IPS-NIHi7 (cell line): ENCODE results near the gene LSAMP.

Source experiments
- DNase-seq: peaks from one replicate; pipeline ENCODE4 v3.0.0; 2012; ENCODE audit warnings: mixed read lengths; ENCODE audit errors: extremely low spot score

Gene LSAMP

DNA sequence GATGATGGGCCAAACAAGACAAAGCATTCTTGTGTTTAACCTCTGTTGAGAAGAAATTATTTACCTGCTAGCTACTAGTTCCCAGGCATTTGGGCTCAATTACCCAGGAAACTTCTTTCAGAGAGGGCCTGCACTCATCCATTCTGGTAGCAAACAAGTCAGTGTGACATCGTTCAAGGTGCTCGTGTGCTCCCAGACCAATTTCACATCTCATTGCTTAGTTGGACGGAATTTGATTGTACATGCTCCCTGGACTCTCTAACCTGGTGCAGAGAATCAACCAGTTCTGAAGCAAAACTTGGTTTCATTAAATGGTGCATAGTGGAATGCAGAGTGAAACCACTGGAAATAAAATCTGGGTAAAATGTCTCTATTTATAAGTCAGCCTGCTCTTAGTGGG is 392.7 kb downstream of the LSAMP start:
- no peak for DNase-seq

DNA sequence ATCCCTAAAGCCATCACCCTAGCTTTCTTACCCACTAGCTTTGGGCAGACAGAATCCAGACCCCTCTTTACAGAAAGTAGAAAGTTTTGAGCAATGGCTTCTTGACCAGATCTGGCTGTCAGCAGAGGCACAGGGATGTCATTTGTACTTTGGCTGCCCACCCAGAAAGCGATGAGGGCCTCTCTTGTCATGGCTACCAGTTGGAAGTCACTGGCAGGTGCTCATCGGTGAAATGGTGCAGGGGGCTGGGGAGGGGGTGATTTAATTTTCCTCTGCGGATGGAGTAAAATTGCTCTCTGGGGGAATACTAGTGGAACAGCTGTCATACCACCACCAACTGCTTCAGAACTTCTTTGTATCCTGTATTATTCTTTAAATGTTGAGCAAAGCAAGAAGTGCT is 393.7 kb downstream of the LSAMP start:
- no peak for DNase-seq

DNA sequence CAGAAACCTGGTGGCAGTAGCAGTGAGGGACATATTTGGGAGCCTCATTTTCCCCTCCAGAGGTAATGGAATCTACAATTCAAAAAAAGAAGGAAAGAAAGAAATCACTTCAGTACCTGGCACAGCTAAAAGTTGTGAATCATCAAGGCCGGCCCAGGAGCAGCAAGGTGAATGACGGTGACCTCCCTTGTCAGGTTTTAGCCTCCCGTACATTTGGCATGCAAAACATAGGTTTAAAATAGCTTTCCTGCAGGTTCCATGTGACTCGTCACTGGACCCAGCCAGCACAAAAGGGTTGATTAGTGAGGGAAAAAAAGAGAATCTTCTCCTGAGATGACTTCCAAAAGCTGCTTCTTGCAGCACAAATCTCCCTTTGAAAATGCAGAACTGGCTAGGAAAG is 394.2 kb downstream of the LSAMP start:
- no peak for DNase-seq

DNA sequence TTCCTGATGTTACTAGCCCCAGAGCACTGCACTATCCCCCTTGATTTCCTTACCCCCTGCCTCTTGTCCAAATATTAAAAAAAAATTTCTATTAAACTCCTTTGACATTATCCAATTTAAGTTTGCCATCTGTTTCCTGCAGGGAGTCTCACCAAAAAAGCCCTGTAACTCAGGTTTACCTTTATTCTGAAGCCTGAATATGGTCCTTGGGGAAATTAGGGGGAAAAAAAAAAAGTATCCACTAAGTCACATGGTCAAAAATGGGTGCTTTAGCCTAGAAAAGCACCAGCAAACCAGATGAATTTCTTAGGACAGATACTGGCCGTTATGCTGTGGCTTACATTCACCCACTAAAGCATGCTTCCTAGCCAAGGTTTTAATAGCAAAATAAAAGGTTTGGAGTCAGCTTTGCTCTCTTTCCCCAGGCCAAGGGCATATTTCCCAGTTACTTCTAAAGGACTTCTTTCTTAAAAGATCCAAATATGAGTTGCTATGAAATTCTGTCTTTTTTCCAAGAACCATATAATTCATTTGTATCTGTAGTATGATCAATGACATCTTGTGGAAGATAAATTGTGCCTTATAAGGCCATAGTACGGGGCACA is 394.9 kb downstream of the LSAMP start:
- DNase-seq, result no peak

DNA sequence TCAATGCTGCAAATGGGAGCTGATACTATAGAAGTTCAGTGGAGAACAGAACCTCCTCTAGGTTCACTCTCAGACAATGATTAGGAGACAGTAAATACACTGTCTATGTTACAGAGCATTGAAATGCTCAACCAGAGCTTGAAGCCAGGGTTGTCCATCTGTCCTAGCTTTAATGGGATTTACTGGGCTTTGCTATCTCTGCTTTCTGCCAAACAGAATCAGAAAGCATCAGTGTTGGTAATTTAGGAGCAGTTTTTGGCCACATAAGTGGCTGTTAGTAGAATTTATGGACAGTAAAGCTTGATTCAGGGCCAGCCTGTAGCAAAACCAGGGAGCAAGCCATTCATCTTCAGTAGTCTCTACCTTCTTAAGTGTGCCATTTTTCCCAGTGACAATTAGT is 396.3 kb downstream of the LSAMP start:
- DNase-seq, result no peak

DNA sequence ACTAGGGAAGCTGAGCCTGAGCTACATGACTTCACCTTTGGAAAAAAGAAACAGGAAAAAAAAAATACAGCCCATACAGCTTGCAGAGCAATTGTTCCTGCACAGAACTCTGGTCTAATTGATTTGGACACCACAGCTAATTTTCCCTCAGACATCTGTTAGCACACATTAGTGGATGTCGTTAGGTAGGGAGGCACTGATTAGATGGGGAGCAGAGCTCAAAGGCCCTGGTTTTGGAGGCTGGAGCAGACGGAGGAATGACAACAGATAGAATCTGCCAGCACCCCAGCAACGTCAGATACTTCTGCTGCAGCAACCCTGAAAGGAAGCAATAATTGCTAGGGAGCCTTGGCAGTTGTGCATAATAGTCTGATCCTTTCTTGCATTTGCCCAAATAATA is 398.9 kb downstream of the LSAMP start:
- no peak for DNase-seq

DNA sequence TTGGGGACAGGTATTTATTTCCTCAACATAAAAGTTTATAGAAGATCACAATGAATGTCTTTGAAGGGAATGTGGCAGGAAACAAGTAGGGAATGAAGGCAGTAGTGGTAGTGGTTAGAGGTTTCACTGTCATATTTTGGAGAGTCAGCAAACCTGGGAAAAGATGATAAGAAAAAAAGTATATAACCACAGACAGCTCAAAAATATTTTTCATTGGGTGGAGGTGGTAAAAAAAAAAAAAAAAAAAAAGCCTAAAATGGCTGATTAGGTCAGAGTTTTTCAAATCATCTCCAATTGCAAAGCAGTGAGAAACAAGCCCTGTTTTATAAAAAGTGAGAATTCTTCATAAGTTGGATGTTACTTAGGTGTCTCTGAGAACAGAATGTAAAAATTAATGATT is 400.0 kb downstream of the LSAMP start:
- no peak for DNase-seq

DNA sequence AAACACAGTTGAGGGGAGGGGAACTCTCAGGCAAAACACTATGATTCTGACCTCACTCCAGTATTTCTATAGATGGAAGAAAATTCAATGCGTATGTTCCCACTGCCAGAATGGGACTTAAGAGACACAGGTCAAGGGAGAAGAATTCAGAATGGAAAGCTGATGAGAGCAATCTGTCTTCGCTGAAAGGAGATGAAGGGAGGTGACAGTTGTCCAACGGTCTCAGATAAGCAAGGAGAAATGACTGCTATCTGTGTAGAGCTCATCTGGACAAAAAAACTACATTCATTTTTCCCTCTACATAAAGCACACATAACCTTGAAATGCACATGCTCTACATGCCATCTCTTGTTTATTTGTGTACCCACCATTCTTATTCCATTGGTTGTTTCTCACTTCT is 405.1 kb downstream of the LSAMP start:
- no peak for DNase-seq

DNA sequence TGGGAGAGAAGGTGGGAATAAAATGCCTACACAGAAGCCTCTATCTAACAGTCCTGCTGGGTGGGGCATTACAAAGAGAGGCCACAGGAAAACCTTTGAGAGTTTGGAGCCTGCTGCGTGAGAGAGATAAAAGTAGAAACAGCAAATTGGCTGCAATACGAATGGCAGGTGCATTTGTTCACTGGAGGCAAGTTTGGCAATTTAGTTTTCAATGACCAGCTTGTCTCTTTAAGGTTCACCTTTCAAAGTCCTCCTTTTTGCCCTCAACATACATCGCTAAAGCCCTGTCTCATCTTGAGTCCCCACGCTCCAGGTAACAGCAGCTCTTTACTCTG is 405.7 kb downstream of the LSAMP start:
- no peak for DNase-seq

DNA sequence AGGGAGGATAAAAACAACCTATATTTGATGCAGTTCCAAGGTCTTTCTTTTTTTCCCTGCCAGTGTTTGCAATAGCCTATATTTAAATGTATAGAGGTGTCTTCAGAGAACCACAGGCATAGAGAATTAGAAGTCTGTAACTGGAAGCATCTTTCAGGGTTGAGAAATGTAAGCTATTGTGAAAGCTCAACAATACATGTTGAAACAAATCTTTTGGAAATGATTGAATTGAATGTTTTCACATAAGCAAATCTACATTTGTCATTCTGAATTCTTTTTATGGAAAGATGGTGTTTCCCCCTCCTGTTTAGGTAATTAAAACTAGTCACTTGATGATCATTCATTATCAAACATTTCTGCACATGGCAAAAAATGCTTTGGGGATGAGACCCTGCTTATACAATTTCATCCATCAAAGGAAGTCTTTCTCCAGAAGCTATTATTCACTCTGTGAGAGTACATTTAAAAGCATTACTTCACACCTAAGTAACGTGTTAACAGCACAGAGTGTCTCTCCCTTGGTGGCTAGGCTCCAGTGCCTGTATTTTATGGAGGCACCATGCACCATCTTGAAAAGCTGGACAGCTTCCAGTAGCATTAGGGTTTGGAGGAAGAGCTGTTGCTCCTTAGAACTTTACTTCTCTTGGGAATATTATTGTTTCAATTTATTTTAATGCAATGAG is 406.2 kb downstream of the LSAMP start:
- DNase-seq, result no peak

DNA sequence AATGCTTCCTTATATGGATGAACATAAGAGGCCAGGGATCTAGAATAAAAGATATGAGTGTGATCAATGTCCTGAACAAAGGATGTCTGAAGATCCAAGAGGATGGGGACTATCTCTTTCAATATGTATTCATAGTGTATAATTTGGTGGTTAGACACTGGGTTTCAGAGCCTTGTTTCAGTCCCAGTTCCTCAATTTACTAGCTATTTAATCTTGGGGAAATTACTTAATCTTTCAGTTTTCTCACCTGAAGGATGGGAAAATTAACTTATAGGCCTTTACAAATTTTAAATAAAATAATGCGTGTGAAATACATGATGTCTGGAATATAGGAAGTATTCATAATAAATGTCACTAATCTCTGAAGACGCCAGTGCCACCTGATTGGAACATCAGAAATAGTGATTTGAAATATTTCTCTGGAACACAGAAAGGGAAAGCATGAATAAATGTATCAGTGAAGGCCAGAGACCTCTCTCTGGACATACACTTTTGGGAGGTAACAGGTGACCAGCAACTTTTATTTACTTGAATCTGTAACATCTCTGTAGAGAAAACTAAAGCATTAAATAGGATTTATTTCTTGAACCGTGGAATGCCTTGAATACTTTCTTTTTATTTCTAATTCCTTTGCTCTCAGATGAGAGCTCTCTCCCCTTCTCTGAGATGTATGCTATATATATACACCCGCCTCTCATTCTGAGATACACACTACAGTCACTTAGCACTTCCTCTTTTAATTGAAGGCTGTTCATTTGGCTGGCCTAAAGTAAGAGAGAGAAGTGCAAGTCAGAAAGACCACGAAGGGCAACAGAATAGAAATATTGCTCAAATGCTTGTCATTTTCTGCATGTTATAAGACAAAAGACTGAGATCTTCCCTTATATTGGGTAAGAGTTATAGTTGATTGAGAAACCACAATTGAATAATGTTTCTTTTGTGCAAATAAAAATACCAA is 407.1 kb downstream of the LSAMP start:
- no peak for DNase-seq

DNA sequence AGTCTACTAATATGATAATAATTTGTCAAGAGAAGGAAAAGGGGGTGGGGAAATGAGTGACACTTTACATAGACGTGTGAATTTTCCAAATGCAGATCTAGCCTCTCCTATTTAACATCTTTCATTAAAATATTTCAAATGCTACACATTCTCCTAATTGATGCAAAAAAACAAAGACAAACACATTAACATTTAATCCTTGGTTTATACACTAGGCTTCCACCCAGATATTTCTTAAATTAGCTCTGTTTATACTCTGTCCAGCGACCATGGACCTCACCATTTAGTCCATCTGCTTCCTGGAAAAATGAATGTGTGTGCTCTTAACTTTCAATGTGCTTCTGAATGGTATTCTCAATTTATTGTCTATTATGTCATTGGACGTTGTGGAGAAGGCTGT is 409.9 kb downstream of the LSAMP start:
- DNase-seq, result no peak

DNA sequence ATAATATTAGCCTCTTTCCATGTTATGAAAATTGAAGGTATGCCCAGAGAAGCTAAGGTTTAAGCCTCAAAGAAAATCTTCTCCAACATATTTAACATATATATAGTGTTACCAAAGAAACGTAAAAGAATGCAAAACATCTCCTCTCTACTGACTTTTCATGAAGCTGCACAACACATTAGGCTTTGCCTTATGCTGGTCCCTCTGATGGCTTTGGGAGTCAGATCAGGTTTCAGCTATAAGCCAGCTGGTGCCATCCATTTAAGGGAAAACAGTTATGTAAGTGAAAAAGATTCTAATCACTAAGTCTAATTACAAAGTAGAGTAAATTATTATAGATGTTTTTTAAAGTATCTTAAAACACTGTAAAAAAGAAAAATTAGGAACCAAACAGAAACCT is 410.5 kb downstream of the LSAMP start:
- DNase-seq, result no peak

DNA sequence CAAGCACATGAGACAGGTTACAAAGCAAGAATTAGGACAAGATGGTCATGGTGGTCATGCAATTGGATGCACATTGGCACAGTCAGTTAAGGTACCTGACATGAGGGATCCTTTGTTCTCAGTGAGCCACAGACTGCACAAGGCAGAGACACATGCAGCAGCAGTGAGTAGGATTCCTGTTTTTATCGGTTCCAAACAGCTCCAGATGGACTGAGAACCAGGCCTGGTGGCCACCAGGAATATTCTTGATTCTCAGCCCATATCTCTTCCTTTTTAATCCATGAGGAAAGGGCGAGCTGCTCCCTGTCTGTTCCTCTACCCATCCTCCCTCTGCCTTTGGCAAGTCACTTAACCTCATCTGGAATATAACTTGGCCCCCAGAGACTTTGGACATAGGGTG is 411.2 kb downstream of the LSAMP start:
- no peak for DNase-seq

DNA sequence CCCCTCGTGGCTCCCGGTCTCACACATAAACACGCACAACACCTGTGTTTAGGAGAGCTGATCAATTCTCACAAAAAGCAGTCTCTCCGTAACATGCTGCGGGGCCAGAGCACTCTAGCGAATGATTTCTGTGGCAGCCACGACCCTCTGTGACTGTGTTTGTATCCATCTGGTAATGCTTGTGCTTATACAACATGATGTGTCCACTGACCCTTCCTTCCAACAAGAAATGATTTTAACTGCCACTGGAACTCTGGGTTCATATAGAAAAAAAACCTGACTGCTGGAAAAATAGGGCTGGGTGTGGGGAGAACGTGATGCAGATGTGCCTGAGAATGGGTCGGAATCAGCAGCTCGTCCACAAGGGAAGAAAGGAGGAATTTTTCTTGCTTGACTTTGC is 411.8 kb downstream of the LSAMP start:
- no peak for DNase-seq

DNA sequence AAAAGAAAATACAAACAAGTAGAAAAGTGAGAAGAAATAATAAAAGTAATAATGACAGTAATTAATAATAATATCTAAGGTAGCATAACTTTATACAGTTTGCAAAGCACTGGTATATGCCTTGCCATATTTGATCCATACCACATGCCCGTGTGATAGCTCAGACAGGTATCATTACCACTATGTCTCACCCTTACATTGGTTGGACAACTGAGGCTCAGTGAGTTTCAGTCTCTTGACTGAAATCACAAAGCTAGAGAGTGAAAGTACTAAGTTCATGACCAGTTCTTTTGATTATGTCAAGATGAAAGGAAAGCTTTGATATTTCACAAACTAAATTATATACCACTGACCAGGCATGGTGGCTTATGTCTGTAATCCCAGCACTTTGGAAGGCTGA is 413.1 kb downstream of the LSAMP start:
- no peak for DNase-seq

DNA sequence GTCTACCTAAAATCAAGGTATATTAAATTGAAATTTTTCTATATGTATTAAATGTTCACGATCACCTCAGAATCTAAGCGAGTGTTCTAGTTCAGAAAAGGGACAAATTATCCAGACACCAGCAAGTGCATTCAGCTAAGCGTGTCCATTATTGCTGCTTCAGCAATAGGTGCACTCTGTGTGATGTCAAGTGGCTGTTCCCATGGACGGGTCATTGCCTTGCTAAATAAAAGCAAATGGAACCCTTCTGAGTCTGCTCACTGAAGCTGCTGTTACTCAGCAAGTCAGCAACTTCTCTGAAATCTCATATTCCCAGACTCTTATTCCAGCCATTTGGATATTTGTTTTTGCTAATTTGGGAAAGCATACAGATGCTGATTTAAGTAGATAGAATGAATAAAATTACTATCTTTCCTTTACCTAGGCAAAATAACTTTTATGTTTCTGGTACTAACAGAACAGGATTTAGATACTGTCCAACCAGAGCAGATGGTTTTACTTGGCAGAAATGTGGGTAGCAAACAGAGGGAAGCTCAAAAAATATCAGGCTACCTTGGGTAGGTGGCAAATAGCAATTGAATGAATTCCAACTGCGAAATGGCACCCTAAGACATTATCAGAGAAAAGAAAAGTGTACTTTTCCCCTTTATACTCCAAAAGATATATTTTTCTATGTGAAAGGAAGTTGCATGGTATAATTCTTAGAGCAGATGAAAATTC is 415.0 kb downstream of the LSAMP start:
- no peak for DNase-seq

DNA sequence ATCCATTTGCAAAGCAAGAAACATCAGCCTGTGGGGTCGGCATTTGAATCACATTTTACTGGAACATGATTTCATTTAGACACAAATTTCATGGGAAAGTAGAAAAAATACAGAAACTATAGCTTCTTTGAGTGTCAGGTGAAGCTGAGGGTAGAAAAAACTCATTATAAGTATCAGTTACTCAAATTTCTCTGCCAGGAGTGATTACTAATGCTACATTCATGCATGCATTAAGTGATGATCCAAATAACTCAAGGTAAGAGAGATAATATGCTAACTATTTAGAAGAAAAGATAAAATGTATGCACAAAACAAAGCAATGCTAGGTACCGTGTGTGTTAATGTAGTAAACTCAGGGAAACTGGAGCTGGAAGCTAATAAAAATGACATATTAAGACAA is 416.0 kb downstream of the LSAMP start:
- no peak for DNase-seq

DNA sequence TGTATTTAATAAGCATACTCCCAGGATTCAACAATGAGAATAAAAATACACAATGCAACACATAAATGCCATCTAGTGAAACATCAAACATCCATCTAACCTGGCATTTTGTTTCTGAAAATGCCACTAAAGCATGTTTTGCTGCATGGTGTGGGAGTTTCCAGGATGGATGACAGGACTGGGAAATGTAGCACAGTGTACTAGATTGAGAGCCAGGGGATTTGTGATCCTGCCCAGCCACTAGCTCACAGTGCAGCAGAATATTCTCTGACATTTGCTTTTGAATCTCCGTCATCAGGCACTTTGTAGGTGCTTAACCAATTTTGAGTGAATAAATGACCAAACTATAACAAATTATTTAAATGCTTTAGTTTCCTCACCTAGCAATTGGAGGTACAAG is 417.1 kb downstream of the LSAMP start:
- no peak for DNase-seq

DNA sequence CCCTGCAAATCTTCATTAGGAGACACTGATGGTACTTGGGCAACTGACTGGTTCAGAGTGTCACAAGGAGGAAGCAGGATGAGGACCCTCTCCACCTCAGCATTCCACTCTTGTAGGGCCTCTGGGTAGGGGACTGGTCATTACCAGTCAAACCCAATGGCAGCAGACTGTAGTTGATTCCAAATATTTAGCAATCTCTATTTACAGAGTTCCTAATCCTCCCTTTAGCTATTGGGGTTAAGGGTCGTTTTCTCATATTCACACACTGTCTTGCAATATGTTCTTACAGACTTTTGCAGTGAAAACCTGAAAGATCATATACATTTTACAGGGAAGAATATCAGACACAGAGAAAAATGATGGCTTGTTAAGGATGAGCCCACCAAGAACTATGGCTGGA is 424.3 kb downstream of the LSAMP start:
- DNase-seq, result no peak

DNA sequence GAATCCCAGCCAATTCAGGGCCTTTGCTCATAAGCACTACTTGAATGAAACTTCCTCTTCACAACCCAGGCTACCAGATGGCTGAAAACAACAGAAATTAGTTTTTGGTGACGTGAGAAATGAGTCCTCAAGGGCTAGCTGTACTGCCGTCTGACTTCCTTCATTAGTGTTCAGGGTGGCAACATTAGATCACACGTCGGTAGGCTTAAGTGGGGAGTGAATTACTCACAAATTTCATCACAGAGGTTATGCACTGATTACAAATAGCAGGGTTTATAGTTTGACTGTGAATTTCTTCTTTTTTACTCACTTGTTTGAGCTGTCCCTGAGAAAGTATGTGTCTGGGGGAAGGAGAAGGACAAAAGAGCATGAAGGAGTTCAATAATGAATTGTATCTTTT is 424.8 kb downstream of the LSAMP start:
- DNase-seq, result no peak

DNA sequence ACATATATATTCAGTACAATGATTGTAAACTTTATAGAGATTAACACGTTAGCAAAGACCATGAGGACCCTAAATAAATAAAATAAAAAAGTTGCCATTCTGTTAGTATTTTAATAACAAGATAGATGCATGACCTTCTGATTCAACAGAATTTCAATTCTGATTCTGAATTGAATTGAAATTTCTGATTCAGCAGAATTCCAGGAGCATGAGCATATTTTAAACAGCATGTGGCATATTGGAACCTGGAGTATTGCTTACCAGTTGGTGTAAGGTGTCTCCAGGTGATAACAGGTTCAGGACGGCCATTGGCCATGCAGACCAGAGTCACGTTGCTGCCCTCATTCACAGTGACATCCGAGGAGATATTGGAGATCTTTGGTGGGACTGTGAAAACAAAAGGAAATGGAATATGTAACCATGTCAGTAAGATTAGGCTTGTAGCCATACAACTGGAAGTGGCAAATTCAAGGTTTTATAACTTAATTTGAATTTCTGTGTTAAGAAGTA is 426.0 kb downstream of the LSAMP start:
- no peak for DNase-seq
